ENCODE measurements around the gene SLC18B1. TPM values are rescaled to one million over a fixed set of nuclear protein-coding genes. Genes with fewer than 3 reads are reported as not detected.

The SLC18B1 gene
- total and polyA plus RNA-seq, 2 of the 13 experiments (the other 11 are each of a cell fraction or from before 2014, with no cell fraction given): 11.4 to 13.8 TPM

- no peak for TF ChIP-seq ATF6 (CRISPR knock-in tag; conservative IDR thresholded peaks at IDR 0.05)
- no peak for TF ChIP-seq SUZ12 (IDR thresholded peaks at IDR 0.05; ENCODE audit: low read depth, low read length)
- no peak for TF ChIP-seq ZNF33A (CRISPR knock-in tag; IDR thresholded peaks at IDR 0.05; ENCODE audit: borderline replicate concordance)
- TF ChIP-seq ZNF800 (CRISPR knock-in tag; IDR thresholded peaks at IDR 0.05): no peak
- no peak for TF ChIP-seq ZUFSP (CRISPR knock-in tag; IDR thresholded peaks at IDR 0.05; ENCODE audit: borderline replicate concordance)
- no peak for TF ChIP-seq ZNF350 (CRISPR knock-in tag; IDR thresholded peaks at IDR 0.05; ENCODE audit: borderline replicate concordance, low read depth)
- no peak for TF ChIP-seq MAX (IDR thresholded peaks at IDR 0.05)
- no peak for TF ChIP-seq ESRRA (CRISPR knock-in tag; IDR thresholded peaks at IDR 0.05; ENCODE audit: low read depth)
- TF ChIP-seq ZNF564 (CRISPR knock-in tag; IDR thresholded peaks at IDR 0.05): 0 out of 2 replicates have a peak, but pooled peaks have one; percentile 3
- 0 out of 2 replicates have a peak, but pooled peaks have one; percentile 36 for TF ChIP-seq ZNF777 (CRISPR knock-in tag; IDR thresholded peaks at IDR 0.05)
- no peak for TF ChIP-seq BCLAF1 (IDR thresholded peaks at IDR 0.05)
- TF ChIP-seq ZNF468 (CRISPR knock-in tag; IDR thresholded peaks at IDR 0.05): no peak
- no peak for TF ChIP-seq STAG1 (CRISPR knock-in tag; IDR thresholded peaks at IDR 0.05)
- TF ChIP-seq ZBTB10 (CRISPR knock-in tag; IDR thresholded peaks at IDR 0.05; ENCODE audit: borderline replicate concordance): no peak
Measured at GRCh38 chr6:132818404-132819359, 20.2 kb upstream of the SLC18B1 start (continued).

Data from HepG2 (cell line).